H9 (cell line): ENCODE results near the gene ANAPC2. TPM values are rescaled to one million over a fixed set of nuclear protein-coding genes. Genes with fewer than 3 reads are reported as not detected.

Experiments
- DNase-seq: peaks from one replicate; pipeline ENCODE4 v3.0.0-alpha.2; 2017
- H2AFZ ChIP-seq: one replicate; pipeline ENCODE4 v1.6.1; 2013; ENCODE audit warnings: mild to moderate bottlenecking, low read length, control low read depth, moderate library complexity
- H2AK5ac ChIP-seq: 2 replicates; pipeline ENCODE4 v1.6.1; 2013; ENCODE audit warnings: low read length, control low read depth, mixed read lengths; ENCODE audit not compliant: insufficient read length
- H2BK120ac ChIP-seq: one replicate; pipeline ENCODE4 v1.6.1; 2013; ENCODE audit warnings: low read depth, mild to moderate bottlenecking, low read length, control low read depth, inconsistent platforms; ENCODE audit not compliant: poor library complexity, severe bottlenecking
- H2BK12ac ChIP-seq: 2 replicates; pipeline ENCODE4 v1.6.1; 2013; ENCODE audit warnings: low read length, control low read depth, mixed read lengths, low read depth; ENCODE audit not compliant: insufficient read length
- H2BK15ac ChIP-seq: 2 replicates; pipeline ENCODE4 v1.6.1; 2013; ENCODE audit warnings: low read depth, low read length, control low read depth
- H2BK20ac ChIP-seq: one replicate; pipeline ENCODE4 v1.6.1; 2013; ENCODE audit warnings: low read depth, mild to moderate bottlenecking, low read length, control low read depth, inconsistent platforms; ENCODE audit not compliant: poor library complexity, severe bottlenecking
- H2BK5ac ChIP-seq: 2 replicates; pipeline ENCODE4 v1.6.1; 2013; ENCODE audit warnings: low read length, control low read depth, mixed read lengths; ENCODE audit not compliant: insufficient read length
- H3K14ac ChIP-seq: 2 replicates; pipeline ENCODE4 v1.6.1; 2013; ENCODE audit warnings: low read length, control low read depth; ENCODE audit not compliant: insufficient read depth
- H3K18ac ChIP-seq: 2 replicates; pipeline ENCODE4 v1.6.1; 2013; ENCODE audit warnings: low read depth, mild to moderate bottlenecking, mixed read lengths, low read length, control low read depth; ENCODE audit not compliant: insufficient read length
- H3K23ac ChIP-seq: 2 replicates; pipeline ENCODE4 v1.6.1; 2013; ENCODE audit warnings: low read length, control low read depth, mixed read lengths, low read depth; ENCODE audit not compliant: insufficient read length
- H3K23me2 ChIP-seq: 2 replicates; pipeline ENCODE4 v1.6.1; 2013; ENCODE audit warnings: low read depth, mild to moderate bottlenecking, mixed read lengths, low read length, control low read depth; ENCODE audit not compliant: insufficient read length, poor library complexity, severe bottlenecking
- H3K27ac ChIP-seq: 2 replicates; pipeline ENCODE4 v1.5.1; 2013; ENCODE audit warnings: low read length, control low read depth, mixed read lengths, low read depth; ENCODE audit not compliant: insufficient read length
- H3K27me3 ChIP-seq: 2 replicates; pipeline ENCODE4 v1.6.1; 2013; ENCODE audit warnings: low read length, control low read depth, inconsistent platforms; ENCODE audit not compliant: insufficient read depth
- H3K4ac ChIP-seq: 2 replicates; pipeline ENCODE4 v1.6.1; 2013; ENCODE audit warnings: low read depth, mild to moderate bottlenecking, control low read depth, inconsistent platforms, low read length, moderate library complexity
- H3K4me1 ChIP-seq: 2 replicates; pipeline ENCODE4 v1.6.1; 2013; ENCODE audit warnings: low read length, control low read depth, inconsistent platforms; ENCODE audit not compliant: insufficient read depth
- H3K4me2 ChIP-seq: 2 replicates; pipeline ENCODE4 v1.6.1; 2013; ENCODE audit warnings: low read length, control low read depth, mixed read lengths; ENCODE audit not compliant: insufficient read length, insufficient read depth
- H3K56ac ChIP-seq: 2 replicates; pipeline ENCODE4 v1.6.1; 2013; ENCODE audit warnings: low read depth, mild to moderate bottlenecking, mixed read lengths, low read length, control low read depth; ENCODE audit not compliant: insufficient read length
- H3K79me1 ChIP-seq: 2 replicates; pipeline ENCODE4 v1.6.1; 2013; ENCODE audit warnings: low read depth, mild to moderate bottlenecking, moderate library complexity, low read length, control low read depth, inconsistent platforms; ENCODE audit not compliant: insufficient read depth, poor library complexity, severe bottlenecking
- H3K79me2 ChIP-seq: 2 replicates; pipeline ENCODE4 v1.6.1; 2013; ENCODE audit warnings: low read length, control low read depth, inconsistent platforms; ENCODE audit not compliant: insufficient read depth
- H3K9ac ChIP-seq: 2 replicates; pipeline ENCODE4 v1.6.1; 2013; ENCODE audit warnings: low read length, control low read depth, mixed read lengths; ENCODE audit not compliant: insufficient read length; ENCODE audit errors: extremely low read depth
- H3K9me3 ChIP-seq: one replicate; pipeline ENCODE4 v1.6.1; 2013; ENCODE audit warnings: low read depth, low read length, inconsistent platforms; ENCODE audit not compliant: control insufficient read depth
- H3T11ph ChIP-seq: one replicate; pipeline ENCODE4 v1.6.1; 2013; ENCODE audit warnings: mild to moderate bottlenecking, low read length, control low read depth, inconsistent platforms
- H4K20me1 ChIP-seq: one replicate; pipeline ENCODE4 v1.6.1; 2013; ENCODE audit not compliant: control insufficient read depth, insufficient read length, insufficient read depth
- H4K5ac ChIP-seq: 2 replicates; pipeline ENCODE4 v1.6.1; 2013; ENCODE audit warnings: low read depth, mild to moderate bottlenecking, mixed read lengths, low read length, control low read depth; ENCODE audit not compliant: insufficient read length
- H4K8ac ChIP-seq: replicated peaks from 2 replicates; pipeline ENCODE4 v1.6.1; 2013; ENCODE audit warnings: low read length, control low read depth, mixed read lengths, low read depth; ENCODE audit not compliant: insufficient read length
- H4K91ac ChIP-seq: 2 replicates; pipeline ENCODE4 v1.6.1; 2013; ENCODE audit warnings: low read depth, mild to moderate bottlenecking, moderate library complexity, mixed read lengths, low read length, control low read depth; ENCODE audit not compliant: insufficient read length
- H3K27ac Mint-ChIP-seq, 3 experiments: 2 replicates in 2 of 3; 3 replicates in 1 of 3; pipeline ENCODE4 v1.8.0; 2020 to 2021; ENCODE audit warnings: mixed read lengths in 3 of 3, mild to moderate bottlenecking in 1 of 3, moderate library complexity in 1 of 3
- H3K27me3 Mint-ChIP-seq: 2 replicates; pipeline ENCODE4 v1.8.0; 2021; ENCODE audit warnings: low read depth, mild to moderate bottlenecking, moderate library complexity, mixed read lengths
- H3K36me3 Mint-ChIP-seq, 3 experiments: 2 replicates in 2 of 3; 3 replicates in 1 of 3; pipeline ENCODE4 v1.8.0; 2020 to 2021; ENCODE audit warnings: low read depth in 3 of 3, mixed read lengths in 3 of 3; ENCODE audit not compliant: insufficient read depth in 1 of 3
- H3K4me1 Mint-ChIP-seq, 2 experiments: 2 replicates each; pipeline ENCODE4 v1.8.0; 2020; ENCODE audit warnings: mixed read lengths in 2 of 2
- H3K4me3 Mint-ChIP-seq, 2 experiments: 2 replicates in 1 of 2; 3 replicates in 1 of 2; pipeline ENCODE4 v1.8.0; 2020 to 2021; ENCODE audit warnings: mild to moderate bottlenecking in 2 of 2, mixed read lengths in 2 of 2, moderate library complexity in 1 of 2
- H3K9me3 Mint-ChIP-seq, 2 experiments: 2 replicates in 1 of 2; 3 replicates in 1 of 2; pipeline ENCODE4 v1.8.0; 2020; ENCODE audit warnings: mild to moderate bottlenecking in 2 of 2, mixed read lengths in 2 of 2, moderate library complexity in 1 of 2
- CTCF ChIP-seq: fragments of 200-600 bp; sonication (generic); conservative IDR thresholded peaks from 3 replicates; pipeline ENCODE4 v1.8.0; 2021; ENCODE audit warnings: antibody characterized with exemption, mild to moderate bottlenecking
- WGBS: extraction: QIAGEN DNeasy Blood & Tissue Kit; methylation state at CpG from one replicate; pipeline ENCODE4 v1.1.7; 2013; ENCODE audit warnings: missing lambda C conversion rate, low lambda C conversion rate, mixed read lengths; ENCODE audit not compliant: insufficient read length; ENCODE audit errors: extremely low coverage; 5-methylcytosine and 5-hydroxymethylcytosine counted together
- total RNA-seq: library from RNA; stranded (reverse); gene quantifications from 2 replicates; pipeline ENCODE4 v1.2.1, GENCODE V29; 2021

The ANAPC2 gene
- total RNA-seq, 1 experiment from 2014 or later: 54.8 TPM

GRCh38 chr9:137226338-137227053 lies 38.1 kb upstream of the ANAPC2 start:
- Histone ChIP-seq H3K56ac (no peak overlapping the region), H3K9me3 (no peaks in the 10 kb centered on the region), H3K18ac (no peak overlapping the region), H2BK120ac (no peak overlapping the region), H2BK12ac (no peak overlapping the region), H4K91ac (no peak overlapping the region), H2BK20ac (no peak overlapping the region), H3K4me2 (no peak overlapping the region), H3T11ph (no peak overlapping the region), H3K79me2 (no peaks in the 10 kb centered on the region), H3K27me3 (no peaks in the 10 kb centered on the region), H4K20me1 (no peaks in the 10 kb centered on the region), H3K79me1 (no peaks in the 10 kb centered on the region), H4K5ac (no peak overlapping the region), H2BK5ac (no peak overlapping the region), H2BK15ac (no peak overlapping the region), H3K14ac (no peak overlapping the region), H2AFZ (no peak overlapping the region), H3K23me2 (peaks cover 18% of the 10 kb centered on the region), H3K9ac (no peak overlapping the region), H3K27ac (no peak overlapping the region), H3K4ac (no peak overlapping the region), H4K8ac (no peak overlapping the region), H3K23ac (no peak overlapping the region), H2AK5ac (no peak overlapping the region), H3K4me1 (no peaks in the 10 kb centered on the region)
- Mint-ChIP-seq H3K27me3 (no peaks in the 10 kb centered on the region; the same call in 1 of the 2 replicates), H3K9me3 (no peaks in the 10 kb centered on the region), H3K4me3 (no peak overlapping the region), H3K36me3 (no peaks in the 10 kb centered on the region), H3K27ac (no peak overlapping the region), H3K4me1 (peaks cover 2 to 5% of the 10 kb centered on the region in 2 experiments)
- WGBS: no CpG with 5 or more reads among the region's 18 CpGs
- TF ChIP-seq CTCF: no peak
- DNase-seq: no peak
